Ovary (tissue), 9 donors: ENCODE results near the gene GDF10. TPM values are rescaled to one million over a fixed set of nuclear protein-coding genes. Genes with fewer than 3 reads are reported as not detected.

ENCODE experiments used
- DNase-seq, 5 donors: peaks; one replicate each; pipeline ENCODE4 v3.0.0-alpha.2; 2019 to 2020
- H3K27ac ChIP-seq, 2 donors: fragments of 200-600 bp; one replicate each; pipeline versions ENCODE4 v1.5.1 to v1.8.0; 2019 to 2022
- H3K27me3 ChIP-seq: fragments of 200-600 bp; one replicate; pipeline ENCODE4 v1.8.0; 2022
- H3K36me3 ChIP-seq: fragments of 200-600 bp; sonication (generic); one replicate; pipeline ENCODE4 v1.5.1; 2019
- H3K4me1 ChIP-seq: one replicate; pipeline ENCODE4 v1.8.1; 2013; ENCODE audit warnings: mild to moderate bottlenecking, moderate library complexity; ENCODE audit not compliant: insufficient read depth
- H3K4me3 ChIP-seq: fragments of 200-600 bp; sonication (generic); one replicate; pipeline ENCODE4 v1.5.1; 2017
- H3K9me3 ChIP-seq, 2 donors: fragments of 200-600 bp in 1 of 2; sonication (generic) in 1 of 2; one replicate each; pipeline versions ENCODE4 v1.5.1 to v1.8.1; 2013 to 2019; ENCODE audit warnings: mild to moderate bottlenecking in 1 of 2, moderate library complexity in 1 of 2
- CTCF ChIP-seq, 3 donors: fragments of 450-650 bp in 2 of 3; fragments of 200-600 bp in 1 of 3; IDR thresholded peaks; one replicate each; pipeline versions ENCODE4 v1.5.1 to v1.8.0; 2016 to 2022; ENCODE audit warnings: antibody characterized with exemption in 3 of 3, mild to moderate bottlenecking in 1 of 3
- EP300 ChIP-seq: sonication (generic); formaldehyde crosslinking; IDR thresholded peaks from one replicate; pipeline ENCODE4 v1.6.1; 2017; ENCODE audit warnings: antibody characterized with exemption
- POLR2A ChIP-seq: fragments of 450-650 bp; IDR thresholded peaks from one replicate; pipeline ENCODE4 v1.6.1; 2017; ENCODE audit warnings: antibody characterized with exemption, mild to moderate bottlenecking, moderate library complexity
- WGBS, 3 donors: extraction: QIAGEN DNeasy Blood & Tissue Kit in 1 of 3; methylation state at CpG; one replicate each; pipeline versions ENCODE4 v1.1.5 to v1.1.7; 2013 to 2017; 5-methylcytosine and 5-hydroxymethylcytosine counted together
- intact Hi-C, 4 donors: fragments of 100-400 bp; cut with DNase I; formaldehyde crosslinking; loops; one replicate each; pipeline versions ENCODE4 v1.11.0 to v1.15.1; 2022 to 2023
- polyA plus RNA-seq, 2 donors: library from polyadenylated mRNA; stranded (reverse); fragments of 200-250 nt in 1 of 2; fragments of 350-450 nt in 1 of 2; fragmentation: Illumina TruSeq in 1 of 2; extraction: RNeasy Lipid Tissue Mini Kit (QIAGEN cat#74804) in 1 of 2; gene quantifications; one replicate each; pipeline ENCODE4 v1.2.3, GENCODE V29; 2013 to 2014
- total RNA-seq, 7 donors: library from RNA; depleted of rRNA in 2 of 7; stranded (reverse); fragments of >200 nt in 2 of 7; fragmentation: NEBNext Ultra II Directional in 3 of 7; extraction: Animal tissue kit (Norgen Biotek cat#: 25700) in 3 of 7; gene quantifications; one replicate each; pipeline versions ENCODE4 v1.1.0 to v1.2.4, GENCODE V29; 2016 to 2023
- donor health status: DM: no; HTN: no; CAD: no; lungs with moderate emphysema.
- donor health status: DM: no; HTN: no; CAD: no.
- donor health status: Bipolar disorder and iron deficiency.
- donor health status: DM: yes; HTN: yes; CAD: no.
- donor health status: DM: no; HTN: no; CAD: no.
- donor health status: DM: yes; HTN: yes; CAD: no.

Gene GDF10
- total and polyA plus RNA-seq, 9 donors: 0.12 to 1.2 (median 0.53) TPM; not detected in 3

- no peaks in the 10 kb centered on the region for H3K27me3 ChIP-seq
Observed at GRCh38 chr10:47354165-47354564, 54.2 kb downstream of the GDF10 start.

GRCh38 chr10:47354900-47355299, 54.9 kb downstream of the GDF10 start:
- no peaks in the 10 kb centered on the region for H3K27me3 ChIP-seq
- no peak for DNase-seq
- 30 to 49% (median 39%) methylated on average over 1 of the region's 1 CpG for WGBS, 3 donors
- no peak for TF ChIP-seq POLR2A
- TF ChIP-seq CTCF (IDR thresholded peaks at IDR 0.05): no peak
- TF ChIP-seq EP300: no peak
- no peak overlapping the region for H3K4me3 ChIP-seq
- no peaks in the 10 kb centered on the region for H3K4me1 ChIP-seq
- no peaks in the 10 kb centered on the region for H3K36me3 ChIP-seq
- H3K27ac ChIP-seq: no peak overlapping the region
- intact Hi-C loops: no loop called here
- H3K9me3 ChIP-seq: no peaks in the 10 kb centered on the region

More at GRCh38 chr10:47354165-47354564, 54.2 kb downstream of the GDF10 start:
- no peaks in the 10 kb centered on the region for H3K4me1 ChIP-seq
- intact Hi-C loops: no loop called here
- H3K4me3 ChIP-seq: no peak overlapping the region
- no peak for DNase-seq
- TF ChIP-seq CTCF (IDR thresholded peaks at IDR 0.05) (no peak), POLR2A (no peak), EP300 (no peak)
- 59 to 61% (median 60%) methylated on average over 4 of the region's 4 CpGs for WGBS, 3 donors
- H3K36me3 ChIP-seq: no peaks in the 10 kb centered on the region
- no peak overlapping the region for H3K27ac ChIP-seq
- no peaks in the 10 kb centered on the region for H3K9me3 ChIP-seq

- H3K27me3 ChIP-seq: no peaks in the 10 kb centered on the region
- 79 to 91% (median 83%) methylated on average over 5 of the region's 5 CpGs for WGBS, 3 donors
- TF ChIP-seq POLR2A: no peak
- TF ChIP-seq EP300: no peak
- no peak for TF ChIP-seq CTCF (IDR thresholded peaks at IDR 0.05)
Observed at GRCh38 chr10:47356708-47357107, 56.7 kb downstream of the GDF10 start.

GRCh38 chr10:47357131-47357582, 57.2 kb downstream of the GDF10 start:
- 91 to 95% (median 91%) methylated on average over 12 of the region's 12 CpGs for WGBS, 3 donors
- no peak overlapping the region for H3K27ac ChIP-seq
- no peak for DNase-seq
- intact Hi-C loops: no loop called here
- TF ChIP-seq EP300 (no peak), CTCF (IDR thresholded peaks at IDR 0.05) (no peak), POLR2A (no peak)
- no peaks in the 10 kb centered on the region for H3K4me1 ChIP-seq
- no peaks in the 10 kb centered on the region for H3K27me3 ChIP-seq
- H3K4me3 ChIP-seq: no peak overlapping the region
- no peaks in the 10 kb centered on the region for H3K36me3 ChIP-seq
- H3K9me3 ChIP-seq: no peaks in the 10 kb centered on the region

More at GRCh38 chr10:47356708-47357107, 56.7 kb downstream of the GDF10 start:
- H3K4me3 ChIP-seq: no peak overlapping the region
- no peak overlapping the region for H3K27ac ChIP-seq
- no peak for DNase-seq
- no peaks in the 10 kb centered on the region for H3K36me3 ChIP-seq
- H3K4me1 ChIP-seq: no peaks in the 10 kb centered on the region
- no peaks in the 10 kb centered on the region for H3K9me3 ChIP-seq
- intact Hi-C loops: no loop called here
